H1 (cell line): ENCODE results near the gene EYA4.

ENCODE experiments used
- KDM1A ChIP-seq: fragments of 200-600, 300-600 bp; sonication (generic); IDR thresholded peaks from 2 replicates; pipeline ENCODE4 v1.7.1; 2016; ENCODE audit warnings: mild to moderate bottlenecking, low read length, borderline replicate concordance
- TF ChIP-seq, protein P1 (sequence below), 3 experiments: IDR thresholded peaks; 1 replicate in 2 of 3; 2 replicates in 1 of 3; pipeline versions ENCODE4 v1.5.1 to v1.6.1; 2011; ENCODE audit warnings: low read length in 3 of 3, mild to moderate bottlenecking in 3 of 3, inconsistent platforms in 2 of 3, low read depth in 1 of 3, moderate library complexity in 1 of 3; ENCODE audit not compliant: insufficient read depth in 1 of 3; ENCODE audit errors: control extremely low read depth in 1 of 3
- TF ChIP-seq, protein P2 (sequence below): fragments of 300-600 bp; sonication (generic); IDR thresholded peaks from 2 replicates; pipeline ENCODE4 v1.7.1; 2012; ENCODE audit warnings: low read length, moderate library complexity, mild to moderate bottlenecking, inconsistent platforms; ENCODE audit not compliant: insufficient replicate concordance

DNA sequence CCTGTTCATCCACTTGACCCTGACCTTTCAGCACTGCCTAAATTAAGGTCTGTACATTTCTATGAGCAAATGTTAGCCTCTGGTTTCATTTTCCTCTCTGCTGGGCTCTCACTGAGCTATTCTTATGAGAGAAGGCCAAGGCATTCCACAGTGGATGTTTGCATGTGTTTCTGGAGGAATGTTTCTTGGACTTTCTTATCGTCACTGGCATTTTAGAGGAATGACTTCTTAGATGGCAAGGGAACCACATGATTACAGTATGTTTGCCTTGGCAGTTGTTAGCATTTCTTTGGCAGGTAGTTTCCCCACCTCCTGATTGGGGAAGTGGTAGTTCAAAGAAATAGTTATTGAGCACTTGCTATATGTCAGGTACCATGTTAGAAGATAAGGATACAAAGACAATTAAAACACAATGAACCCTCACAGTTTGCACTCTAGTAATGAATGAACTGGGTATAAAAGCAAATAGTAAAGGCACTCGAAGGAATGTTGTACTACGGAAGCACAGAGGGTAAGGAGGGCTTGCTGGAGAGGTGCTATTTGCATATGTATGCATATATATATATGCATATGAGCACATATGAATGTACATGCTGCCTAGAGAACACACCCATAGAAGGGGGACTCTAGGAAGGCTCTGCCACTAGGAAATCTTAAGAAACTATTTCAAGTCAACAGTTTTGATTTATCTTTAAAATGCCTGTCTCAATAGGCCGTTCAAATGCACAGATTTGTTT is 307.4 kb downstream of the EYA4 start:
- TF ChIP-seq, protein P1, sequence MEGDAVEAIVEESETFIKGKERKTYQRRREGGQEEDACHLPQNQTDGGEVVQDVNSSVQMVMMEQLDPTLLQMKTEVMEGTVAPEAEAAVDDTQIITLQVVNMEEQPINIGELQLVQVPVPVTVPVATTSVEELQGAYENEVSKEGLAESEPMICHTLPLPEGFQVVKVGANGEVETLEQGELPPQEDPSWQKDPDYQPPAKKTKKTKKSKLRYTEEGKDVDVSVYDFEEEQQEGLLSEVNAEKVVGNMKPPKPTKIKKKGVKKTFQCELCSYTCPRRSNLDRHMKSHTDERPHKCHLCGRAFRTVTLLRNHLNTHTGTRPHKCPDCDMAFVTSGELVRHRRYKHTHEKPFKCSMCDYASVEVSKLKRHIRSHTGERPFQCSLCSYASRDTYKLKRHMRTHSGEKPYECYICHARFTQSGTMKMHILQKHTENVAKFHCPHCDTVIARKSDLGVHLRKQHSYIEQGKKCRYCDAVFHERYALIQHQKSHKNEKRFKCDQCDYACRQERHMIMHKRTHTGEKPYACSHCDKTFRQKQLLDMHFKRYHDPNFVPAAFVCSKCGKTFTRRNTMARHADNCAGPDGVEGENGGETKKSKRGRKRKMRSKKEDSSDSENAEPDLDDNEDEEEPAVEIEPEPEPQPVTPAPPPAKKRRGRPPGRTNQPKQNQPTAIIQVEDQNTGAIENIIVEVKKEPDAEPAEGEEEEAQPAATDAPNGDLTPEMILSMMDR (IDR thresholded peaks at IDR 0.05; ENCODE audit: control extremely low read depth in 1 of 3, insufficient read depth in 1 of 3, low read depth in 1 of 3, low read length in 3 of 3), result no peak
- TF ChIP-seq, protein P2, sequence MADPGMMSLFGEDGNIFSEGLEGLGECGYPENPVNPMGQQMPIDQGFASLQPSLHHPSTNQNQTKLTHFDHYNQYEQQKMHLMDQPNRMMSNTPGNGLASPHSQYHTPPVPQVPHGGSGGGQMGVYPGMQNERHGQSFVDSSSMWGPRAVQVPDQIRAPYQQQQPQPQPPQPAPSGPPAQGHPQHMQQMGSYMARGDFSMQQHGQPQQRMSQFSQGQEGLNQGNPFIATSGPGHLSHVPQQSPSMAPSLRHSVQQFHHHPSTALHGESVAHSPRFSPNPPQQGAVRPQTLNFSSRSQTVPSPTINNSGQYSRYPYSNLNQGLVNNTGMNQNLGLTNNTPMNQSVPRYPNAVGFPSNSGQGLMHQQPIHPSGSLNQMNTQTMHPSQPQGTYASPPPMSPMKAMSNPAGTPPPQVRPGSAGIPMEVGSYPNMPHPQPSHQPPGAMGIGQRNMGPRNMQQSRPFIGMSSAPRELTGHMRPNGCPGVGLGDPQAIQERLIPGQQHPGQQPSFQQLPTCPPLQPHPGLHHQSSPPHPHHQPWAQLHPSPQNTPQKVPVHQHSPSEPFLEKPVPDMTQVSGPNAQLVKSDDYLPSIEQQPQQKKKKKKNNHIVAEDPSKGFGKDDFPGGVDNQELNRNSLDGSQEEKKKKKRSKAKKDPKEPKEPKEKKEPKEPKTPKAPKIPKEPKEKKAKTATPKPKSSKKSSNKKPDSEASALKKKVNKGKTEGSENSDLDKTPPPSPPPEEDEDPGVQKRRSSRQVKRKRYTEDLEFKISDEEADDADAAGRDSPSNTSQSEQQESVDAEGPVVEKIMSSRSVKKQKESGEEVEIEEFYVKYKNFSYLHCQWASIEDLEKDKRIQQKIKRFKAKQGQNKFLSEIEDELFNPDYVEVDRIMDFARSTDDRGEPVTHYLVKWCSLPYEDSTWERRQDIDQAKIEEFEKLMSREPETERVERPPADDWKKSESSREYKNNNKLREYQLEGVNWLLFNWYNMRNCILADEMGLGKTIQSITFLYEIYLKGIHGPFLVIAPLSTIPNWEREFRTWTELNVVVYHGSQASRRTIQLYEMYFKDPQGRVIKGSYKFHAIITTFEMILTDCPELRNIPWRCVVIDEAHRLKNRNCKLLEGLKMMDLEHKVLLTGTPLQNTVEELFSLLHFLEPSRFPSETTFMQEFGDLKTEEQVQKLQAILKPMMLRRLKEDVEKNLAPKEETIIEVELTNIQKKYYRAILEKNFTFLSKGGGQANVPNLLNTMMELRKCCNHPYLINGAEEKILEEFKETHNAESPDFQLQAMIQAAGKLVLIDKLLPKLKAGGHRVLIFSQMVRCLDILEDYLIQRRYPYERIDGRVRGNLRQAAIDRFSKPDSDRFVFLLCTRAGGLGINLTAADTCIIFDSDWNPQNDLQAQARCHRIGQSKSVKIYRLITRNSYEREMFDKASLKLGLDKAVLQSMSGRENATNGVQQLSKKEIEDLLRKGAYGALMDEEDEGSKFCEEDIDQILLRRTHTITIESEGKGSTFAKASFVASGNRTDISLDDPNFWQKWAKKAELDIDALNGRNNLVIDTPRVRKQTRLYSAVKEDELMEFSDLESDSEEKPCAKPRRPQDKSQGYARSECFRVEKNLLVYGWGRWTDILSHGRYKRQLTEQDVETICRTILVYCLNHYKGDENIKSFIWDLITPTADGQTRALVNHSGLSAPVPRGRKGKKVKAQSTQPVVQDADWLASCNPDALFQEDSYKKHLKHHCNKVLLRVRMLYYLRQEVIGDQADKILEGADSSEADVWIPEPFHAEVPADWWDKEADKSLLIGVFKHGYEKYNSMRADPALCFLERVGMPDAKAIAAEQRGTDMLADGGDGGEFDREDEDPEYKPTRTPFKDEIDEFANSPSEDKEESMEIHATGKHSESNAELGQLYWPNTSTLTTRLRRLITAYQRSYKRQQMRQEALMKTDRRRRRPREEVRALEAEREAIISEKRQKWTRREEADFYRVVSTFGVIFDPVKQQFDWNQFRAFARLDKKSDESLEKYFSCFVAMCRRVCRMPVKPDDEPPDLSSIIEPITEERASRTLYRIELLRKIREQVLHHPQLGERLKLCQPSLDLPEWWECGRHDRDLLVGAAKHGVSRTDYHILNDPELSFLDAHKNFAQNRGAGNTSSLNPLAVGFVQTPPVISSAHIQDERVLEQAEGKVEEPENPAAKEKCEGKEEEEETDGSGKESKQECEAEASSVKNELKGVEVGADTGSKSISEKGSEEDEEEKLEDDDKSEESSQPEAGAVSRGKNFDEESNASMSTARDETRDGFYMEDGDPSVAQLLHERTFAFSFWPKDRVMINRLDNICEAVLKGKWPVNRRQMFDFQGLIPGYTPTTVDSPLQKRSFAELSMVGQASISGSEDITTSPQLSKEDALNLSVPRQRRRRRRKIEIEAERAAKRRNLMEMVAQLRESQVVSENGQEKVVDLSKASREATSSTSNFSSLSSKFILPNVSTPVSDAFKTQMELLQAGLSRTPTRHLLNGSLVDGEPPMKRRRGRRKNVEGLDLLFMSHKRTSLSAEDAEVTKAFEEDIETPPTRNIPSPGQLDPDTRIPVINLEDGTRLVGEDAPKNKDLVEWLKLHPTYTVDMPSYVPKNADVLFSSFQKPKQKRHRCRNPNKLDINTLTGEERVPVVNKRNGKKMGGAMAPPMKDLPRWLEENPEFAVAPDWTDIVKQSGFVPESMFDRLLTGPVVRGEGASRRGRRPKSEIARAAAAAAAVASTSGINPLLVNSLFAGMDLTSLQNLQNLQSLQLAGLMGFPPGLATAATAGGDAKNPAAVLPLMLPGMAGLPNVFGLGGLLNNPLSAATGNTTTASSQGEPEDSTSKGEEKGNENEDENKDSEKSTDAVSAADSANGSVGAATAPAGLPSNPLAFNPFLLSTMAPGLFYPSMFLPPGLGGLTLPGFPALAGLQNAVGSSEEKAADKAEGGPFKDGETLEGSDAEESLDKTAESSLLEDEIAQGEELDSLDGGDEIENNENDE, result no peak
- TF ChIP-seq KDM1A, result no peak
